ENCODE measurements around the gene IRF8. TPM values are rescaled to one million over a fixed set of nuclear protein-coding genes. Genes with fewer than 3 reads are reported as not detected.

Gene IRF8
- total and polyA plus RNA-seq, 2 of the 4 experiments (the other 2 are of a cell fraction), result not detected

DNA sequence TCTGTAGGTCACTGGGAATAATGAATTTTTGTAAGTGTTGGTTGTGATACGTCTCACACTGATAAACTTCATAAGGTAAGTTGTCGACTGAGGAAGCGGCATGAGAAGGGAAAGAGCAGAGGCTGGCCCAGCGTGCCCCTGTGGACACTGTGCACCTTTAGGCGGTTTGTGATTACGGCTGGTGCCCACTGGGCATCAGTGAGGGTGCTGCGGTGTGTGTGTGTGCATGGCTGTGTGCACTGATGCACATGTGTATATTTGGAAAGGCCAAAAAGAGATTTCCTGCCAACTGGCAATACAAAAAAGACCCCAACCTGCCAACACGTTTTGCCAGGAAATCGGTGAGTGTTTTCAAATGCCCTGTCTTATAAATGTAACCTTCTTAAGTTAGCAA is 11.9 kb downstream of the IRF8 start:
- Histone ChIP-seq H3K27me3 (ENCODE audit: control insufficient read depth, insufficient read depth, low read length) (peaks cover 60% of the 10 kb centered on the region), H2AK9ac (replicated peaks; ENCODE audit: low read depth, low read length, poor library complexity) (no peak overlapping the region), H2BK20ac (ENCODE audit: low read depth, low read length) (no peak overlapping the region), H3K4ac (ENCODE audit: low read depth, low read length) (no peak overlapping the region), H4K91ac (ENCODE audit: insufficient read depth, low read depth, low read length) (no peak overlapping the region), H4K8ac (ENCODE audit: low read depth in 2 of 2, low read length in 2 of 2) (no peak overlapping the region), H3K36me3 (ENCODE audit: control insufficient read depth, insufficient read depth, low read length) (no peaks in the 10 kb centered on the region), H3K4me1 (ENCODE audit: control insufficient read depth, insufficient read depth, low read length) (peaks cover 4% of the 10 kb centered on the region; the same call in 1 of the 2 replicates), H2AFZ (replicated peaks; ENCODE audit: low read length, poor library complexity) (no peak overlapping the region), H4K5ac (ENCODE audit: low read depth, low read length) (no peak overlapping the region), H3K4me3 (ENCODE audit: insufficient read depth, low read depth, low read length) (no peak overlapping the region), H3K9ac (ENCODE audit: low read depth, low read length) (no peak overlapping the region), H2AK5ac (ENCODE audit: low read depth, low read length) (no peak overlapping the region), H3K56ac (ENCODE audit: extremely low read depth, insufficient read depth, low read length) (no peak overlapping the region), H4K20me1 (ENCODE audit: insufficient read depth, low read length) (no peaks in the 10 kb centered on the region), H3K27ac (ENCODE audit: insufficient read depth, low read length) (no peak overlapping the region), H2BK15ac (ENCODE audit: low read depth, low read length) (no peak overlapping the region), H2BK5ac (ENCODE audit: low read depth, low read length, poor library complexity, severe bottlenecking) (no peak overlapping the region), H3K79me1 (ENCODE audit: low read depth in 1 of 2, low read length in 2 of 2) (no peaks in the 10 kb centered on the region), H3K4me2 (ENCODE audit: low read depth, low read length) (no peak overlapping the region), H2BK120ac (ENCODE audit: low read depth, low read length) (no peak overlapping the region), H3K9me1 (ENCODE audit: insufficient read depth, low read length) (no peaks in the 10 kb centered on the region), H3K14ac (replicated peaks; ENCODE audit: low read depth, low read length) (no peak overlapping the region), H3K23ac (ENCODE audit: low read depth, low read length) (no peak overlapping the region), H3K9me3 (ENCODE audit: control insufficient read depth, insufficient read depth, low read length) (no peaks in the 10 kb centered on the region; the same call in 1 of the 2 replicates), H3K18ac (ENCODE audit: low read depth, low read length) (no peak overlapping the region)
- WGBS, 2 experiments (ENCODE audit: extremely low coverage in 2 of 2, insufficient read length in 1 of 2), result 72% methylated on average over 6 of the region's 9 CpGs; no CpG with 5 or more reads in 1 of the 2 experiments
- in situ Hi-C loops (cut with MboI; ENCODE audit: low sequenced_read_pairs) (no loop called here), intact Hi-C loops (cut with micrococcal nuclease) (no loop called here), dilution Hi-C loops (cut with HindIII; ENCODE audit: low sequenced_read_pairs, unreplicated experiment) (no loop called here)
- ATAC-seq (ENCODE audit: low read depth) (no peak), DNase-seq (no peak)
- ChIA-PET CTCF (no interaction called here), POLR2A (ENCODE audit: unreplicated experiment) (no interaction called here)
- no peak for TF ChIP-seq MAFK (IDR thresholded peaks at IDR 0.05; ENCODE audit: low read depth, low read length)
- TF ChIP-seq, protein P1, sequence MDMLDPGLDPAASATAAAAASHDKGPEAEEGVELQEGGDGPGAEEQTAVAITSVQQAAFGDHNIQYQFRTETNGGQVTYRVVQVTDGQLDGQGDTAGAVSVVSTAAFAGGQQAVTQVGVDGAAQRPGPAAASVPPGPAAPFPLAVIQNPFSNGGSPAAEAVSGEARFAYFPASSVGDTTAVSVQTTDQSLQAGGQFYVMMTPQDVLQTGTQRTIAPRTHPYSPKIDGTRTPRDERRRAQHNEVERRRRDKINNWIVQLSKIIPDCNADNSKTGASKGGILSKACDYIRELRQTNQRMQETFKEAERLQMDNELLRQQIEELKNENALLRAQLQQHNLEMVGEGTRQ (IDR thresholded peaks at IDR 0.05; ENCODE audit: low read depth, low read length), result no peak
- no peak for TF ChIP-seq CHD1 (IDR thresholded peaks at IDR 0.05; ENCODE audit: low read depth, low read length)
- no peak for TF ChIP-seq FOS (IDR thresholded peaks at IDR 0.05; ENCODE audit: low read depth, low read length)
- TF ChIP-seq, protein P2, sequence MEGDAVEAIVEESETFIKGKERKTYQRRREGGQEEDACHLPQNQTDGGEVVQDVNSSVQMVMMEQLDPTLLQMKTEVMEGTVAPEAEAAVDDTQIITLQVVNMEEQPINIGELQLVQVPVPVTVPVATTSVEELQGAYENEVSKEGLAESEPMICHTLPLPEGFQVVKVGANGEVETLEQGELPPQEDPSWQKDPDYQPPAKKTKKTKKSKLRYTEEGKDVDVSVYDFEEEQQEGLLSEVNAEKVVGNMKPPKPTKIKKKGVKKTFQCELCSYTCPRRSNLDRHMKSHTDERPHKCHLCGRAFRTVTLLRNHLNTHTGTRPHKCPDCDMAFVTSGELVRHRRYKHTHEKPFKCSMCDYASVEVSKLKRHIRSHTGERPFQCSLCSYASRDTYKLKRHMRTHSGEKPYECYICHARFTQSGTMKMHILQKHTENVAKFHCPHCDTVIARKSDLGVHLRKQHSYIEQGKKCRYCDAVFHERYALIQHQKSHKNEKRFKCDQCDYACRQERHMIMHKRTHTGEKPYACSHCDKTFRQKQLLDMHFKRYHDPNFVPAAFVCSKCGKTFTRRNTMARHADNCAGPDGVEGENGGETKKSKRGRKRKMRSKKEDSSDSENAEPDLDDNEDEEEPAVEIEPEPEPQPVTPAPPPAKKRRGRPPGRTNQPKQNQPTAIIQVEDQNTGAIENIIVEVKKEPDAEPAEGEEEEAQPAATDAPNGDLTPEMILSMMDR (conservative IDR thresholded peaks at IDR 0.05; ENCODE audit: low read depth, low read length), result no peak
- TF ChIP-seq CEBPB (IDR thresholded peaks at IDR 0.05; ENCODE audit: low read depth, low read length), result no peak
- TF ChIP-seq SMC3 (IDR thresholded peaks at IDR 0.05; ENCODE audit: low read depth, low read length), result no peak
- no peak for TF ChIP-seq MXI1 (IDR thresholded peaks at IDR 0.05; ENCODE audit: borderline replicate concordance, low read depth, low read length)
- TF ChIP-seq, protein P3, sequence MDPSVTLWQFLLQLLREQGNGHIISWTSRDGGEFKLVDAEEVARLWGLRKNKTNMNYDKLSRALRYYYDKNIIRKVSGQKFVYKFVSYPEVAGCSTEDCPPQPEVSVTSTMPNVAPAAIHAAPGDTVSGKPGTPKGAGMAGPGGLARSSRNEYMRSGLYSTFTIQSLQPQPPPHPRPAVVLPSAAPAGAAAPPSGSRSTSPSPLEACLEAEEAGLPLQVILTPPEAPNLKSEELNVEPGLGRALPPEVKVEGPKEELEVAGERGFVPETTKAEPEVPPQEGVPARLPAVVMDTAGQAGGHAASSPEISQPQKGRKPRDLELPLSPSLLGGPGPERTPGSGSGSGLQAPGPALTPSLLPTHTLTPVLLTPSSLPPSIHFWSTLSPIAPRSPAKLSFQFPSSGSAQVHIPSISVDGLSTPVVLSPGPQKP (IDR thresholded peaks at IDR 0.05; ENCODE audit: borderline replicate concordance, low read depth, low read length), result no peak
- TF ChIP-seq MAZ (IDR thresholded peaks at IDR 0.05; ENCODE audit: borderline replicate concordance, low read depth, low read length), result no peak
- TF ChIP-seq NFE2L2 (IDR thresholded peaks at IDR 0.05; ENCODE audit: low read depth, low read length), result no peak
- TF ChIP-seq RFX5 (IDR thresholded peaks at IDR 0.05; ENCODE audit: low read depth, low read length), result no peak
- no peak for TF ChIP-seq POLR2A (IDR thresholded peaks at IDR 0.05; ENCODE audit: low read depth, low read length)
- no peak for TF ChIP-seq RAD21 (IDR thresholded peaks at IDR 0.05; ENCODE audit: low read length)
- TF ChIP-seq RCOR1 (IDR thresholded peaks at IDR 0.05; ENCODE audit: insufficient replicate concordance, low read length), result no peak
- no TSS peak for BruUV-seq (replicated peaks)
